WTC11 (cell line): ENCODE results near the gene REST. TPM values are rescaled to one million over a fixed set of nuclear protein-coding genes. Genes with fewer than 3 reads are reported as not detected.

Experiments
- ATF2 ChIP-seq: sonication (generic); formaldehyde crosslinking; IDR thresholded peaks from 2 replicates; pipeline ENCODE4 v1.8.1; 2022; ENCODE audit warnings: low read depth, missing genetic modification reagents, borderline replicate concordance
- ATF3 ChIP-seq: sonication (generic); formaldehyde crosslinking; conservative IDR thresholded peaks from 2 replicates; pipeline ENCODE4 v1.8.1; 2022; ENCODE audit warnings: mild to moderate bottlenecking, missing genetic modification reagents
- CREB1 ChIP-seq: sonication (generic); formaldehyde crosslinking; IDR thresholded peaks from 2 replicates; pipeline ENCODE4 v1.8.0; 2023; ENCODE audit warnings: mild to moderate bottlenecking, missing genetic modification reagents
- CREM ChIP-seq: sonication (generic); formaldehyde crosslinking; IDR thresholded peaks from 2 replicates; pipeline ENCODE4 v1.8.1; 2022; ENCODE audit warnings: mild to moderate bottlenecking, missing genetic modification reagents, moderate library complexity
- ELF4 ChIP-seq: sonication (generic); formaldehyde crosslinking; IDR thresholded peaks from 2 replicates; pipeline ENCODE4 v1.8.1; 2022; ENCODE audit warnings: low read depth, mild to moderate bottlenecking, moderate library complexity, missing genetic modification reagents
- EMX1 ChIP-seq: fragments of 250-450 bp; sonication (Bioruptor Pico); IDR thresholded peaks from 2 replicates; pipeline ENCODE4 v1.8.0; 2021; ENCODE audit warnings: mild to moderate bottlenecking
- ESRRA ChIP-seq: sonication (generic); formaldehyde crosslinking; IDR thresholded peaks from 2 replicates; pipeline ENCODE4 v1.8.1; 2022; ENCODE audit warnings: mild to moderate bottlenecking, missing genetic modification reagents, borderline replicate concordance
- FOXJ3 ChIP-seq: sonication (generic); formaldehyde crosslinking; IDR thresholded peaks from 2 replicates; pipeline ENCODE4 v1.9.0; 2021; ENCODE audit warnings: missing genetic modification reagents, mild to moderate bottlenecking, borderline replicate concordance
- FOXP4 ChIP-seq: sonication (generic); formaldehyde crosslinking; IDR thresholded peaks from 2 replicates; pipeline ENCODE4 v1.8.0; 2022; ENCODE audit warnings: mild to moderate bottlenecking, missing genetic modification reagents
- GRHL2 ChIP-seq: fragments of 250-450 bp; sonication (Bioruptor Pico); IDR thresholded peaks from 2 replicates; pipeline ENCODE4 v1.8.0; 2022; ENCODE audit warnings: mild to moderate bottlenecking, moderate library complexity; ENCODE audit not compliant: insufficient replicate concordance, severe bottlenecking
- GTF2I ChIP-seq: fragments of 250-450 bp; sonication (Bioruptor Pico); conservative IDR thresholded peaks from 2 replicates; pipeline ENCODE4 v1.4.0; 2021; ENCODE audit warnings: mild to moderate bottlenecking
- IRF2 ChIP-seq: sonication (generic); formaldehyde crosslinking; IDR thresholded peaks from 2 replicates; pipeline ENCODE4 v1.8.0; 2022; ENCODE audit warnings: low read depth, missing genetic modification reagents, borderline replicate concordance
- JUN ChIP-seq: sonication (generic); formaldehyde crosslinking; IDR thresholded peaks from 2 replicates; pipeline ENCODE4 v1.8.0; 2023; ENCODE audit warnings: mild to moderate bottlenecking, missing genetic modification reagents
- KAT7 ChIP-seq: sonication (generic); formaldehyde crosslinking; IDR thresholded peaks from 2 replicates; pipeline ENCODE4 v1.8.1; 2023; ENCODE audit warnings: missing genetic modification reagents, mild to moderate bottlenecking, borderline replicate concordance
- MXD4 ChIP-seq: fragments of 250-450 bp; sonication (Bioruptor Pico); IDR thresholded peaks from 2 replicates; pipeline ENCODE4 v1.8.0; 2021; ENCODE audit warnings: mild to moderate bottlenecking, moderate library complexity, borderline replicate concordance
- NFYB ChIP-seq: sonication (generic); formaldehyde crosslinking; conservative IDR thresholded peaks from 2 replicates; pipeline ENCODE4 v1.8.0; 2022; ENCODE audit warnings: low read depth, missing genetic modification reagents
- NR1H2 ChIP-seq: sonication (generic); formaldehyde crosslinking; IDR thresholded peaks from 2 replicates; pipeline ENCODE4 v1.9.0; 2021; ENCODE audit warnings: mild to moderate bottlenecking, moderate library complexity, missing genetic modification reagents
- PRDM15 ChIP-seq: sonication (generic); formaldehyde crosslinking; IDR thresholded peaks from 2 replicates; pipeline ENCODE4 v1.8.0; 2022; ENCODE audit warnings: missing genetic modification reagents
- RELA ChIP-seq: sonication (generic); formaldehyde crosslinking; IDR thresholded peaks from 2 replicates; pipeline ENCODE4 v1.8.1; 2022; ENCODE audit warnings: missing genetic modification reagents, mild to moderate bottlenecking, borderline replicate concordance
- SMAD4 ChIP-seq: sonication (generic); formaldehyde crosslinking; IDR thresholded peaks from 2 replicates; pipeline ENCODE4 v1.8.0; 2022; ENCODE audit warnings: mild to moderate bottlenecking, missing genetic modification reagents
- SP1 ChIP-seq: sonication (generic); formaldehyde crosslinking; conservative IDR thresholded peaks from 2 replicates; pipeline ENCODE4 v1.8.1; 2022; ENCODE audit warnings: missing genetic modification reagents
- STAT6 ChIP-seq: sonication (generic); formaldehyde crosslinking; conservative IDR thresholded peaks from 2 replicates; pipeline ENCODE4 v1.8.1; 2023; ENCODE audit warnings: mild to moderate bottlenecking, low read depth, missing genetic modification reagents, moderate library complexity
- TEAD1 ChIP-seq: sonication (generic); formaldehyde crosslinking; IDR thresholded peaks from 2 replicates; pipeline ENCODE4 v1.8.0; 2022; ENCODE audit warnings: mild to moderate bottlenecking, missing genetic modification reagents
- TP53 ChIP-seq: sonication (generic); formaldehyde crosslinking; IDR thresholded peaks from 2 replicates; pipeline ENCODE4 v1.8.1; 2023; ENCODE audit warnings: mild to moderate bottlenecking, missing genetic modification reagents
- ZMAT4 ChIP-seq: fragments of 250-450 bp; sonication (Bioruptor Pico); IDR thresholded peaks from 2 replicates; pipeline ENCODE4 v1.9.0; 2021; ENCODE audit warnings: mild to moderate bottlenecking
- ZNF317 ChIP-seq: sonication (generic); formaldehyde crosslinking; IDR thresholded peaks from 2 replicates; pipeline ENCODE4 v1.8.1; 2023; ENCODE audit warnings: low read depth, mild to moderate bottlenecking, moderate library complexity, missing genetic modification reagents, borderline replicate concordance
- total RNA-seq: library from RNA; stranded (reverse); gene quantifications from 3 replicates; pipeline ENCODE4 v1.2.3, GENCODE V29; 2021
- TF ChIP-seq, protein P1 (sequence below): sonication (generic); formaldehyde crosslinking; IDR thresholded peaks from 2 replicates; pipeline ENCODE4 v1.8.0; 2022; ENCODE audit warnings: mild to moderate bottlenecking, missing genetic modification reagents
- TF ChIP-seq, protein P2 (sequence below): sonication (generic); formaldehyde crosslinking; IDR thresholded peaks from 2 replicates; pipeline ENCODE4 v1.8.1; 2023; ENCODE audit warnings: mild to moderate bottlenecking, missing genetic modification reagents, moderate library complexity

Gene REST
- total RNA-seq, 1 experiment from 2014 or later = 75.1 TPM

DNA sequence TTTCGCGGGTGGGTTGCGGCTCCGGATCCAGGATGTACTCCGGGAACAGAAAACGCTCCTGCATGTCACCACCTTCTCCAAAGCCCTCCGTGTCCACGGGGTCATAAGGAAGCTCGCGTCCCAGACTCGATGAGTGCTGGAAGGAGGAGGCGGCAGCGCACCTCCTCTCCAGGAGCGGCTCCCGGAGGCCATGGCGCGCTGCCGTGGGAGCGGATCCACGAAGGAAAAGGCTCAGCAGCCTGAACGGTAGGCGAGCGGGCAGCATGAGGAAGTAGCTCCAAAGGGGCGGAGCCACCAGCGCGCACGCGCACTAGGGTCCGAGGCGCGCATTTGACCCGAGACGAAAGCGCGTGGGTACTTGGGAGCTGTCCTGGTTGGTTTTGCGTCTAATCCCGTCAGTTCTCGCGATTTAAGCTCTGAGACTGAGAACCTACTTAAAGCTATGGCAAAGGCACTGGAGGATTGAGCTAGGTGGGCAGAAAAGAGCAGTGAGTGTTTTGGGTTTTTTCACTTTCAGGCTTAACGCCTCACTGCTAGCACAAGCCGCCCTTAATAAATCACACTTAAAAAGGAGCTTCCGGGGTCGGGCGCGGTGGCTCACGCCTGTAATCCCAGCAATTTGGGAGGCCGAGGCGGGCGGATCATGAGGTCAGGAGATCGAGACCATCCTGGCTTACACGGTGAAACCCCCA is 69.8 kb downstream of the REST start, which contains the start of gene NOA1 (continued):
- no peak for TF ChIP-seq KAT7 (CRISPR knock-in tag)
- TF ChIP-seq TEAD1 (CRISPR knock-in tag) = no peak; the same call in 1 of the 2 replicates
- peak; percentile 30; the same call in 1 of the 2 replicates for TF ChIP-seq FOXP4
- TF ChIP-seq SP1 (CRISPR knock-in tag) = peak; percentile 52
- TF ChIP-seq GRHL2 (CRISPR knock-in tag) = no peak
- TF ChIP-seq CREB1 (CRISPR knock-in tag) = no peak
- no peak for TF ChIP-seq ATF2 (CRISPR knock-in tag)
- TF ChIP-seq EMX1 = no peak
- no peak for TF ChIP-seq TP53 (CRISPR knock-in tag)
- no peak for TF ChIP-seq ATF3
- no peak for TF ChIP-seq RELA (CRISPR knock-in tag)
- no peak for TF ChIP-seq STAT6 (CRISPR knock-in tag)
- no peak for TF ChIP-seq ZMAT4
- TF ChIP-seq CREM (CRISPR knock-in tag) = no peak; the same call in 1 of the 2 replicates
- TF ChIP-seq, protein P1, sequence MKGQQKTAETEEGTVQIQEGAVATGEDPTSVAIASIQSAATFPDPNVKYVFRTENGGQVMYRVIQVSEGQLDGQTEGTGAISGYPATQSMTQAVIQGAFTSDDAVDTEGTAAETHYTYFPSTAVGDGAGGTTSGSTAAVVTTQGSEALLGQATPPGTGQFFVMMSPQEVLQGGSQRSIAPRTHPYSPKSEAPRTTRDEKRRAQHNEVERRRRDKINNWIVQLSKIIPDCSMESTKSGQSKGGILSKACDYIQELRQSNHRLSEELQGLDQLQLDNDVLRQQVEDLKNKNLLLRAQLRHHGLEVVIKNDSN (CRISPR knock-in tag) = 0 out of 2 replicates have a peak, but pooled peaks have one; percentile 22
- TF ChIP-seq, protein P2, sequence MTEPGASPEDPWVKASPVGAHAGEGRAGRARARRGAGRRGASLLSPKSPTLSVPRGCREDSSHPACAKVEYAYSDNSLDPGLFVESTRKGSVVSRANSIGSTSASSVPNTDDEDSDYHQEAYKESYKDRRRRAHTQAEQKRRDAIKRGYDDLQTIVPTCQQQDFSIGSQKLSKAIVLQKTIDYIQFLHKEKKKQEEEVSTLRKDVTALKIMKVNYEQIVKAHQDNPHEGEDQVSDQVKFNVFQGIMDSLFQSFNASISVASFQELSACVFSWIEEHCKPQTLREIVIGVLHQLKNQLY (CRISPR knock-in tag) = no peak
- TF ChIP-seq MXD4 (CRISPR knock-in tag) = no peak
- TF ChIP-seq ELF4 = no peak
- no peak for TF ChIP-seq IRF2 (CRISPR knock-in tag)
- no peak for TF ChIP-seq JUN (CRISPR knock-in tag)
- no peak for TF ChIP-seq ZNF317 (CRISPR knock-in tag)
- no peak for TF ChIP-seq ESRRA (CRISPR knock-in tag)
- peak; percentile 30; the same call in 1 of the 2 replicates for TF ChIP-seq GTF2I
- TF ChIP-seq NR1H2 (CRISPR knock-in tag) = no peak
- TF ChIP-seq PRDM15 (CRISPR knock-in tag) = no peak
- no peak for TF ChIP-seq SMAD4 (CRISPR knock-in tag)
- no peak for TF ChIP-seq FOXJ3
- TF ChIP-seq NFYB (CRISPR knock-in tag) = no peak
